Urothelium cell line (cell line): ENCODE results near the gene PNPT1.
"Not testable (repeated sequence)": the region's sequence is repeated elsewhere in the genome, so short reads cannot be mapped to it uniquely, and the experiment has no call there.

Experiments used
- DNase-seq: peaks from one replicate; pipeline ENCODE4 v3.0.0; 2011; ENCODE audit warnings: low spot score, mixed read lengths
- FAIRE-seq: peaks from 2 replicates; lab custom pipeline; 2011; peaks lifted over from hg19 to GRCh38; lab: Jason Lieb, UNC

Gene PNPT1

GRCh38 chr2:55604027-55604565 is 89.5 kb downstream of the PNPT1 start:
- DNase-seq = no peak
- FAIRE-seq = no peak

- DNase-seq (no peak), FAIRE-seq (no peak)
These were observed 91.8 kb downstream of the PNPT1 start for GRCh38 chr2:55601849-55602248.

GRCh38 chr2:55598056-55598795 is 95.4 kb downstream of the PNPT1 start:
- FAIRE-seq = no peak
- no peak for DNase-seq

GRCh38 chr2:55596795-55597194 is 96.8 kb downstream of the PNPT1 start:
- DNase-seq, FAIRE-seq: not testable (repeated sequence)

- no peak for FAIRE-seq
- no peak for DNase-seq
These were observed 98.1 kb downstream of the PNPT1 start for GRCh38 chr2:55595536-55595935.

- no peak for FAIRE-seq
These were observed 101.5 kb downstream of the PNPT1 start for GRCh38 chr2:55592130-55592529.

GRCh38 chr2:55590810-55591440 is 102.7 kb downstream of the PNPT1 start:
- FAIRE-seq (no peak), DNase-seq (peak; percentile 29)

More at GRCh38 chr2:55592130-55592529, 101.5 kb downstream of the PNPT1 start:
- DNase-seq = no peak

- FAIRE-seq (no peak), DNase-seq (no peak)
These were observed 108.1 kb downstream of the PNPT1 start for GRCh38 chr2:55585451-55586080.
